Endodermal cell (in vitro differentiated cells): ENCODE data around the gene HPN. TPM values are rescaled to one million over a fixed set of nuclear protein-coding genes. Genes with fewer than 3 reads are reported as not detected.

Experiments
- DNase-seq: peaks from one replicate; pipeline ENCODE4 v3.0.0-alpha.2; 2017
- H3K27ac ChIP-seq: 2 replicates; pipeline ENCODE4 v1.5.1; 2013; ENCODE audit warnings: mild to moderate bottlenecking, low read depth, low read length, moderate library complexity
- H3K27me3 ChIP-seq: 2 replicates; pipeline ENCODE4 v1.6.1; 2013; ENCODE audit warnings: mild to moderate bottlenecking, low read length, moderate library complexity; ENCODE audit not compliant: insufficient read depth, control insufficient read depth, poor library complexity, severe bottlenecking
- H3K36me3 ChIP-seq: 2 replicates; pipeline ENCODE4 v1.7.0; 2013; ENCODE audit warnings: mild to moderate bottlenecking, low read length, moderate library complexity; ENCODE audit not compliant: control insufficient read depth, insufficient read depth
- H3K4me1 ChIP-seq: one replicate; pipeline ENCODE4 v1.7.0; 2013; ENCODE audit warnings: low read length; ENCODE audit not compliant: control insufficient read depth, insufficient read depth
- H3K4me3 ChIP-seq: 2 replicates; pipeline ENCODE4 v1.5.1; 2013; ENCODE audit warnings: mild to moderate bottlenecking, low read length, moderate library complexity
- H3K9ac ChIP-seq: 2 replicates; pipeline ENCODE4 v1.6.1; 2013; ENCODE audit warnings: mild to moderate bottlenecking, low read length, moderate library complexity; ENCODE audit not compliant: poor library complexity, severe bottlenecking; ENCODE audit errors: extremely low read depth
- H3K9me3 ChIP-seq: 2 replicates; pipeline ENCODE4 v1.6.1; 2013; ENCODE audit warnings: mild to moderate bottlenecking, low read length, moderate library complexity; ENCODE audit not compliant: control insufficient read depth
- H3K27ac Mint-ChIP-seq: 2 replicates; pipeline ENCODE4 v1.8.0; 2020; ENCODE audit warnings: mixed read lengths
- H3K27me3 Mint-ChIP-seq: 2 replicates; pipeline ENCODE4 v1.8.0; 2021; ENCODE audit warnings: mild to moderate bottlenecking, mixed read lengths; ENCODE audit not compliant: insufficient read depth
- H3K36me3 Mint-ChIP-seq: 2 replicates; pipeline ENCODE4 v1.8.0; 2020; ENCODE audit warnings: low read depth, mixed read lengths
- H3K4me1 Mint-ChIP-seq: 2 replicates; pipeline ENCODE4 v1.8.0; 2020; ENCODE audit warnings: mixed read lengths
- H3K4me3 Mint-ChIP-seq: 2 replicates; pipeline ENCODE4 v1.8.0; 2020; ENCODE audit warnings: mild to moderate bottlenecking, moderate library complexity, mixed read lengths
- H3K9me3 Mint-ChIP-seq: 2 replicates; pipeline ENCODE4 v1.8.0; 2020; ENCODE audit warnings: mild to moderate bottlenecking, mixed read lengths
- CTCF ChIP-seq: fragments of 200-600 bp; sonication (generic); conservative IDR thresholded peaks from 2 replicates; pipeline ENCODE4 v1.5.0; 2021; ENCODE audit warnings: antibody characterized with exemption, mild to moderate bottlenecking
- WGBS, 2 experiments: methylation state at CpG; one replicate each; pipeline versions ENCODE4 v1.1.5 to v1.1.7; 2013; ENCODE audit warnings: missing lambda C conversion rate in 2 of 2, mixed read lengths in 1 of 2; ENCODE audit not compliant: insufficient coverage in 1 of 2, insufficient read length in 1 of 2; 5-methylcytosine and 5-hydroxymethylcytosine counted together
- total RNA-seq, 2 donors: library from RNA; stranded (reverse); fragmentation: NEBNext Ultra II Directional in 1 of 2; extraction: Animal tissue kit (Norgen Biotek cat#: 25700) in 1 of 2; gene quantifications; 2 replicates in 1 of 2; 3 replicates in 1 of 2; pipeline ENCODE4 v1.2.1, GENCODE V29; 2021

Gene HPN
- total RNA-seq, 2 donors from 2014 or later: 29.0 to 49.6 TPM

GRCh38 chr19:35052599-35053190, 11.2 kb downstream of the HPN start:
- Mint-ChIP-seq H3K27ac (peak overlapping the region; percentile 16), H3K27me3 (no peaks in the 10 kb centered on the region), H3K9me3 (no peaks in the 10 kb centered on the region), H3K36me3 (peaks cover 25% of the 10 kb centered on the region), H3K4me3 (no peak overlapping the region), H3K4me1 (peaks cover 20% of the 10 kb centered on the region)
- H3K36me3 ChIP-seq: no peaks in the 10 kb centered on the region
- H3K4me3 ChIP-seq: no peak overlapping the region
- peak; percentile 75 for DNase-seq
- TF ChIP-seq CTCF: no peak
- no peaks in the 10 kb centered on the region for H3K4me1 ChIP-seq
- no peaks in the 10 kb centered on the region for H3K27me3 ChIP-seq
- H3K9ac ChIP-seq: no peak overlapping the region
- H3K27ac ChIP-seq: no peak overlapping the region
- H3K9me3 ChIP-seq: no peaks in the 10 kb centered on the region
- WGBS, 2 experiments: 69 to 84% methylated on average over 2 to 8 of the region's 8 CpGs

DNA sequence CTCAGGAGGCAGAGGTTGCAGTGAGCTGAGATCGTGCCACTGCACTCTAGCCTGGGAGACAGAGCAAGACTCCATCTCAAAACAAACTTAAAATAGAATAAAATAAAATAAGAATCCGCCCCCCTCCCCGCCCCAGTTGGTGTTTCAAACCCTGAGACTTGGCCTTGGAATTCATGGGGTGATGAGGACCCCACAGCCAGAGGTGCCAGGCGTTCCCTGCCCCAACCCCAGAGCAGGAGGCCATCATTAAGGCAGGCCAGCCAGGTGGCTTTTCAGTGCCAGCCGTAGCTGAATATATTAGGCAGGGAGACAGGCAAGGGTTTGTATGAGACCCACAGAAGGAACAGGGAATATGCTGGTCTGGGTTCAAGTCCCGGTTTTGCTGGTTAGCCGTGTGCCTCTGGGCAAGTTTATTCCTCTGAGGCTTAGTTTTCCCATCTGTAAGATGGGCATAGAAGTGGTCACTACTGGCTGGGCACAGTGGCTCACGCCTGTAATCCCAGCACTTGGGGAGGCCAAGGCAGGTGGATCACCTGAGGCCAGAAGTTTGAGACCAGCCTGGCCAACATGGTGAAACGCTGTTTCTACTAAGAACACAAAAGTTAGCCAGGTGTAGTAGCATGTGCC, 12.3 kb downstream of the HPN start:
- no peak overlapping the region for H3K27ac ChIP-seq
- Mint-ChIP-seq H3K27me3 (no peaks in the 10 kb centered on the region), H3K36me3 (peaks cover 25% of the 10 kb centered on the region), H3K27ac (no peak overlapping the region), H3K4me3 (no peak overlapping the region), H3K9me3 (no peaks in the 10 kb centered on the region), H3K4me1 (peaks cover 20% of the 10 kb centered on the region)
- H3K9me3 ChIP-seq: no peaks in the 10 kb centered on the region
- no peak overlapping the region for H3K4me3 ChIP-seq
- DNase-seq: no peak
- no peak for TF ChIP-seq CTCF
- H3K27me3 ChIP-seq: no peaks in the 10 kb centered on the region
- no peak overlapping the region for H3K9ac ChIP-seq
- 79 to 84% methylated on average over 6 to 9 of the region's 9 CpGs for WGBS, 2 experiments
- no peaks in the 10 kb centered on the region for H3K36me3 ChIP-seq
- no peaks in the 10 kb centered on the region for H3K4me1 ChIP-seq

GRCh38 chr19:35054626-35055025, 13.1 kb downstream of the HPN start:
- H3K36me3 ChIP-seq: no peaks in the 10 kb centered on the region
- DNase-seq: no peak
- no peaks in the 10 kb centered on the region for H3K9me3 ChIP-seq
- no peaks in the 10 kb centered on the region for H3K4me1 ChIP-seq
- no peaks in the 10 kb centered on the region for H3K27me3 ChIP-seq
- Mint-ChIP-seq H3K4me3 (no peak overlapping the region), H3K27me3 (no peaks in the 10 kb centered on the region), H3K36me3 (peaks cover 21% of the 10 kb centered on the region), H3K9me3 (no peaks in the 10 kb centered on the region), H3K27ac (no peak overlapping the region), H3K4me1 (peaks cover 20% of the 10 kb centered on the region)
- no peak overlapping the region for H3K4me3 ChIP-seq
- TF ChIP-seq CTCF: no peak
- H3K9ac ChIP-seq: no peak overlapping the region
- H3K27ac ChIP-seq: no peak overlapping the region
- 89 to 100% methylated on average over 4 to 9 of the region's 9 CpGs for WGBS, 2 experiments
